ENCODE data around the gene PLCB1. TPM values are rescaled to one million over a fixed set of nuclear protein-coding genes. Genes with fewer than 3 reads are reported as not detected.
"Not testable (repeated sequence)": the region's sequence is repeated elsewhere in the genome, so short reads cannot be mapped to it uniquely, and the experiment has no call there.

PLCB1 gene
- total RNA-seq, 1 donor from 2014 or later = 2.0 TPM

GRCh38 chr20:8601542-8601912 lies 469.5 kb downstream of the PLCB1 start:
- DNase-seq (ENCODE audit: low read depth) = peak; percentile 96

- DNase-seq (ENCODE audit: low read depth) = peak; percentile 75
These were observed 470.5 kb downstream of the PLCB1 start for GRCh38 chr20:8602389-8603116.

GRCh38 chr20:8608470-8608869 lies 476.4 kb downstream of the PLCB1 start:
- no peak for DNase-seq (ENCODE audit: low read depth)

GRCh38 chr20:8616792-8617191 lies 484.7 kb downstream of the PLCB1 start:
- no peak for DNase-seq (ENCODE audit: low read depth)

GRCh38 chr20:8621001-8621400 lies 488.9 kb downstream of the PLCB1 start:
- no peak for DNase-seq (ENCODE audit: low read depth)

GRCh38 chr20:8624046-8624445 lies 492.0 kb downstream of the PLCB1 start:
- no peak for DNase-seq (ENCODE audit: low read depth)

- no peak for DNase-seq (ENCODE audit: low read depth)
These were observed 492.6 kb downstream of the PLCB1 start for GRCh38 chr20:8624616-8625015.

GRCh38 chr20:8627340-8628004 lies 495.4 kb downstream of the PLCB1 start:
- no peak for DNase-seq (ENCODE audit: low read depth)

GRCh38 chr20:8631271-8631670 lies 499.2 kb downstream of the PLCB1 start:
- DNase-seq (ENCODE audit: low read depth) = peak; percentile 29

GRCh38 chr20:8633366-8633765 lies 501.3 kb downstream of the PLCB1 start:
- peak; percentile 42 for DNase-seq (ENCODE audit: low read depth)

GRCh38 chr20:8635048-8635572 lies 503.0 kb downstream of the PLCB1 start:
- no peak for DNase-seq (ENCODE audit: low read depth)

GRCh38 chr20:8635837-8636236 lies 503.8 kb downstream of the PLCB1 start:
- DNase-seq (ENCODE audit: low read depth) = no peak

GRCh38 chr20:8639112-8639778 lies 507.2 kb downstream of the PLCB1 start:
- DNase-seq (ENCODE audit: low read depth) = no peak

GRCh38 chr20:8640461-8640860 lies 508.4 kb downstream of the PLCB1 start:
- DNase-seq (ENCODE audit: low read depth) = peak; percentile 18

- DNase-seq (ENCODE audit: low read depth) = no peak
These were observed 510.2 kb downstream of the PLCB1 start for GRCh38 chr20:8642247-8642646.

GRCh38 chr20:8644468-8644867 lies 512.4 kb downstream of the PLCB1 start:
- DNase-seq (ENCODE audit: low read depth) = not testable (repeated sequence)

GRCh38 chr20:8645326-8645725 lies 513.3 kb downstream of the PLCB1 start:
- no peak for DNase-seq (ENCODE audit: low read depth)

- DNase-seq (ENCODE audit: low read depth) = no peak
These were observed 514.0 kb downstream of the PLCB1 start for GRCh38 chr20:8646033-8646441.

- DNase-seq (ENCODE audit: low read depth) = no peak
These were observed 514.6 kb downstream of the PLCB1 start for GRCh38 chr20:8646716-8647115.

- DNase-seq (ENCODE audit: low read depth) = no peak
These were observed 515.9 kb downstream of the PLCB1 start for GRCh38 chr20:8647961-8648441.

- DNase-seq (ENCODE audit: low read depth) = no peak
These were observed 516.4 kb downstream of the PLCB1 start for GRCh38 chr20:8648466-8648865.

GRCh38 chr20:8652396-8652795 lies 520.3 kb downstream of the PLCB1 start:
- no peak for DNase-seq (ENCODE audit: low read depth)

- DNase-seq (ENCODE audit: low read depth) = no peak
These were observed 522.4 kb downstream of the PLCB1 start for GRCh38 chr20:8654486-8654885.
